ENCODE results near the gene CEP41.

CEP41 gene

GRCh38 chr7:130440527-130441365, at the start of gene CEP41:
Gene CEP41, minus strand, starts transcription at chr7:130441016. Its CDS starts 50 bp downstream, at chr7:130440966.
- peak; percentile 96 for DNase-seq (ENCODE audit: low spot score)

- no peak for DNase-seq (ENCODE audit: low spot score)
Measured at GRCh38 chr7:130490311-130490791, 49.5 kb upstream of the CEP41 start.

GRCh38 chr7:130489140-130489983, 48.5 kb upstream of the CEP41 start:
- no peak for DNase-seq (ENCODE audit: low spot score)

- DNase-seq (ENCODE audit: low spot score), result no peak
Measured at GRCh38 chr7:130488392-130489139, 47.8 kb upstream of the CEP41 start.

GRCh38 chr7:130486954-130487436, 46.2 kb upstream of the CEP41 start:
- DNase-seq (ENCODE audit: low spot score), result no peak

GRCh38 chr7:130486114-130486953, 45.5 kb upstream of the CEP41 start:
- peak; percentile 46 for DNase-seq (ENCODE audit: low spot score)

GRCh38 chr7:130485734-130486113, 44.9 kb upstream of the CEP41 start:
- no peak for DNase-seq (ENCODE audit: low spot score)

GRCh38 chr7:130483031-130483430, 42.2 kb upstream of the CEP41 start:
- no peak for DNase-seq (ENCODE audit: low spot score)

- no peak for DNase-seq (ENCODE audit: low spot score)
Measured at GRCh38 chr7:130481898-130482297, 41.1 kb upstream of the CEP41 start.

- no peak for DNase-seq (ENCODE audit: low spot score)
Measured at GRCh38 chr7:130479716-130480400, 39.0 kb upstream of the CEP41 start.

- no peak for DNase-seq (ENCODE audit: low spot score)
Measured at GRCh38 chr7:130478991-130479390, 38.2 kb upstream of the CEP41 start.

GRCh38 chr7:130476297-130477150, 35.7 kb upstream of the CEP41 start:
- DNase-seq (ENCODE audit: low spot score), result no peak

GRCh38 chr7:130475776-130476175, 35.0 kb upstream of the CEP41 start:
- DNase-seq (ENCODE audit: low spot score), result no peak

GRCh38 chr7:130473876-130474275, 33.1 kb upstream of the CEP41 start:
- DNase-seq (ENCODE audit: low spot score), result no peak

GRCh38 chr7:130473289-130473688, 32.5 kb upstream of the CEP41 start:
- DNase-seq (ENCODE audit: low spot score), result no peak

GRCh38 chr7:130471974-130472373, 31.2 kb upstream of the CEP41 start:
- DNase-seq (ENCODE audit: low spot score), result no peak

GRCh38 chr7:130468612-130469011, 27.8 kb upstream of the CEP41 start:
- DNase-seq (ENCODE audit: low spot score), result no peak

- DNase-seq (ENCODE audit: low spot score), result no peak
Measured at GRCh38 chr7:130463553-130464434, 23.0 kb upstream of the CEP41 start.

GRCh38 chr7:130461272-130461671, 20.5 kb upstream of the CEP41 start:
- no peak for DNase-seq (ENCODE audit: low spot score)
